Activated T-cell treated with anti-CD3 and anti-CD28 coated beads, Interleukin-2, amount 50 U/mL, for 4 hours (primary cell): ENCODE data around the gene DESI2. TPM values are rescaled to one million over a fixed set of nuclear protein-coding genes. Genes with fewer than 3 reads are reported as not detected.
"Not testable (repeated sequence)": the region's sequence is repeated elsewhere in the genome, so short reads cannot be mapped to it uniquely, and the experiment has no call there.

Experiments used
- ATAC-seq, 2 donors: fragments of 200-7000 bp; cut with Tn5 transposase; one replicate each; pipeline ENCODE4 v1.10.0; 2021
- DNase-seq: peaks from one replicate; pipeline ENCODE4 v3.0.0-alpha.2; 2020
- H3K27me3 Mint-ChIP-seq: one replicate; pipeline ENCODE4 v1.8.0; 2021; ENCODE audit warnings: low read depth, mixed read lengths
- H3K36me3 Mint-ChIP-seq: one replicate; pipeline ENCODE4 v1.8.0; 2022; ENCODE audit warnings: mixed read lengths; ENCODE audit not compliant: insufficient read depth
- H3K4me1 Mint-ChIP-seq: one replicate; pipeline ENCODE4 v1.8.0; 2021; ENCODE audit warnings: low read depth, mixed read lengths
- H3K4me3 Mint-ChIP-seq: one replicate; pipeline ENCODE4 v1.8.0; 2021; ENCODE audit warnings: mild to moderate bottlenecking, moderate library complexity, mixed read lengths
- H3K9me3 Mint-ChIP-seq: one replicate; pipeline ENCODE4 v1.8.0; 2021; ENCODE audit warnings: mixed read lengths
- total RNA-seq, 3 donors: library from RNA; stranded (reverse); gene quantifications; one replicate each; pipeline ENCODE4 v1.2.1, GENCODE V29; 2021

Gene DESI2
- total RNA-seq, 3 donors from 2014 or later, result 34.5 to 35.1 (median 34.9) TPM

DNA sequence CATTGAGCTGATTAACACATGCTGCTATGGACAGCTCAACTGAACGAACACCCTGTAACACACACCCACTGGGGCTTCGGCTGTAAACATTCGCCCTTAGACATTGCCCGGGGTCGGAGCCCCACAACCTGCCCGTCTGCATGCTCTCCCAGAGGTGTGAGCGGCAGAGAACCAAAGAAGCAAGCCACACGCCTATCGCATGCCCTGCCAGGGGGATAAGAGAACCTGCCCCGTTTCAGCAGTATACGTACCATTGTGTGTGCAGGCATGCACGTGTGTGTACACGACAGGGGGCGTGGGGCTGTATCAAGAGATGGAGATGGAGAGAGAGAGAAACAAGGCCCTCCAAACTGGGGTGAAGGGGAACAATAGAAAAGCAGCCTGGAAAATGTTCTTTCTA, 9.9 kb upstream of the DESI2 start:
- Mint-ChIP-seq H3K9me3 (no peaks in the 10 kb centered on the region), H3K4me3 (no peak overlapping the region), H3K4me1 (no peaks in the 10 kb centered on the region), H3K36me3 (no peaks in the 10 kb centered on the region), H3K27me3 (peaks cover 5% of the 10 kb centered on the region)
- ATAC-seq (no peak), DNase-seq (no peak)

- H3K9me3 Mint-ChIP-seq, result no peaks in the 10 kb centered on the region
- DNase-seq (no peak), ATAC-seq (no peak)
- H3K4me1 Mint-ChIP-seq, result no peaks in the 10 kb centered on the region
- H3K27me3 Mint-ChIP-seq, result peaks cover 5% of the 10 kb centered on the region
- no peak overlapping the region for H3K4me3 Mint-ChIP-seq
- H3K36me3 Mint-ChIP-seq, result no peaks in the 10 kb centered on the region
Observed at GRCh38 chr1:244645414-244645813, 7.5 kb upstream of the DESI2 start.

DNA sequence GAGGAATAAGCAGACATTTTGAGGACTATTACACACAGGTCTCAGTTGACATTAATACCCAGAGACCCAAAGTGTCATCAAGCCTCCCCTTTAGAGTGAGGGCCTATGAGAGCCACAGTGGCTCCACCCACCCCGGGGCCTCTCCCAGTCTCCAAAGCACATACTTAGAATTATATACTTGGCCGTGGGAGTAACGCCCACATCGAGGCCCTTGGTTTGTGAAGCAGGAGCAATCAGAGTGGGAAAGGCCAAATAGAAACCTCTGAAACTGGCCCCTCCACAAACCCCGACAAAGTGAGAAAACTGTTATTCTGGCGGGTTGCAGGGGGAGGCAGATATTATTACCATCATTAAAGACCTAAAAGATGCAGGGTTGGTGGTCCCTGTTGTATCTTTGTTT, 7.0 kb upstream of the DESI2 start:
- DNase-seq (no peak), ATAC-seq (no peak)
- Mint-ChIP-seq H3K27me3 (peaks cover 5% of the 10 kb centered on the region), H3K9me3 (no peaks in the 10 kb centered on the region), H3K4me1 (no peaks in the 10 kb centered on the region), H3K36me3 (no peaks in the 10 kb centered on the region), H3K4me3 (no peak overlapping the region)

GRCh38 chr1:244647819-244648218, 5.1 kb upstream of the DESI2 start:
- ATAC-seq (no peak), DNase-seq (no peak)
- no peaks in the 10 kb centered on the region for H3K36me3 Mint-ChIP-seq
- peaks cover 2% of the 10 kb centered on the region for H3K27me3 Mint-ChIP-seq
- H3K9me3 Mint-ChIP-seq, result no peaks in the 10 kb centered on the region
- H3K4me1 Mint-ChIP-seq, result peaks cover 11% of the 10 kb centered on the region
- no peak overlapping the region for H3K4me3 Mint-ChIP-seq

DNA sequence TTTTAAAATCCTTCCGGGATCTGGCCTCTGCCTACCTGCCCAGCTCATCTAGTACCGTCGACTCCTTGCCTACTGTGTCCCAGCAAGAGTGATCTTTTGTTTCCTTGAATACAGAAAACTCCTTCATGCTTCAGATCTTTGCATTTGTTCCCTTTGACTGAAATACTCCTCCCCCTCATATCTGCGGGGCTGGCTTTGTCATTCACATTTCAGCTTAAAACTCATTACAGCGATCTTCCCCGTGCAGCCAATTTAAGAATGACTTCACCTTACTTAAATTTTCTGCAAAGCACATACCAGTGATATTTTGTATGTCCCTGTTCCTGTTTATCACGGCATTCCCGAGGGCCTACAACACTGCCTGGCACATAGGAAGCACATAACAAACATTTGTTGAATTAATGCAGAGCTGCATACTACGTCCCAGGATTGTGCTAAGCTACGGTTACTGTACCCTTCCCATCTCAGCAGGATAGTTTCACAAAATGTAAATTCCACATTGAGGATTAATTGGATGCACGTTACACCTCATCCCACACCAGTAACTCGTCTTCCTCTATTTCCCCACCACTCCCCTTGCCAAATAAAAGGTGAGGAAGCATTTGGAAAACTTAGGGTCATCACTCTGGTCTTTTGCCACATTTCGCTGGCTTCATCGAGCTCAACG, 837 bp upstream of the DESI2 start:
- H3K9me3 Mint-ChIP-seq, result no peaks in the 10 kb centered on the region
- H3K27me3 Mint-ChIP-seq, result no peaks in the 10 kb centered on the region
- ATAC-seq, result no peak
- peaks cover 11% of the 10 kb centered on the region for H3K4me1 Mint-ChIP-seq
- peak overlapping the region; percentile 77 for H3K4me3 Mint-ChIP-seq
- DNase-seq, result no peak
- peaks cover under 1% of the 10 kb centered on the region for H3K36me3 Mint-ChIP-seq

GRCh38 chr1:244653439-244654107, 647 bp downstream of the DESI2 start:
- Mint-ChIP-seq H3K36me3 (peaks cover 14% of the 10 kb centered on the region), H3K27me3 (no peaks in the 10 kb centered on the region), H3K9me3 (no peaks in the 10 kb centered on the region), H3K4me3 (no peak overlapping the region), H3K4me1 (peaks cover 24% of the 10 kb centered on the region)
- no peak for ATAC-seq
- DNase-seq, result no peak

GRCh38 chr1:244654108-244655038, 1.4 kb downstream of the DESI2 start:
- Mint-ChIP-seq H3K4me1 (peaks cover 24% of the 10 kb centered on the region), H3K27me3 (no peaks in the 10 kb centered on the region), H3K36me3 (peaks cover 18% of the 10 kb centered on the region), H3K4me3 (no peak overlapping the region), H3K9me3 (no peaks in the 10 kb centered on the region)
- ATAC-seq, result no peak
- DNase-seq, result no peak

DNA sequence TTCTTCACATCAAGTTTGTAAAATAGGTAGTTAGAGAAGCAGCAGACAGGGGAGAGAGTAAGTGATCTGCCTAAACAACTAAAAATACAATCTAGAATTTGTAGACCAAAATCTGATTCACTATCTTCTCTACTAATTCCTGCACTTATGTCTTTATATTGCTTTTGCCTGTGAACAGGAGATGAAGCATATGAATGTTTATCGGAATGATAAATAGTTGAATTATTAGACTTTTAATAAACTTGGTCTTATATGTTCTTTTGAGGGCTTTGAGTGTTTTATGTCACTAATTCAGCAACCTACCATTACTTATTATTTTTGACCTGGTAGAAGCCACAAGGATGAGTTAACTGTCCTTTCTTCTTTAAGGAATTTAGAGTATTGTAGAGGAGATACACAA, 2.3 kb downstream of the DESI2 start:
- ATAC-seq, result no peak
- no peak for DNase-seq
- H3K4me1 Mint-ChIP-seq, result peaks cover 24% of the 10 kb centered on the region
- no peak overlapping the region for H3K4me3 Mint-ChIP-seq
- H3K9me3 Mint-ChIP-seq, result no peaks in the 10 kb centered on the region
- no peaks in the 10 kb centered on the region for H3K27me3 Mint-ChIP-seq
- peaks cover 23% of the 10 kb centered on the region for H3K36me3 Mint-ChIP-seq

- no peak overlapping the region for H3K4me3 Mint-ChIP-seq
- peaks cover 28% of the 10 kb centered on the region for H3K36me3 Mint-ChIP-seq
- H3K4me1 Mint-ChIP-seq, result peaks cover 16% of the 10 kb centered on the region
- no peak for ATAC-seq
- no peak for DNase-seq
- H3K27me3 Mint-ChIP-seq, result no peaks in the 10 kb centered on the region
- H3K9me3 Mint-ChIP-seq, result no peaks in the 10 kb centered on the region
Observed at GRCh38 chr1:244657421-244657820, 4.5 kb downstream of the DESI2 start.

DNA sequence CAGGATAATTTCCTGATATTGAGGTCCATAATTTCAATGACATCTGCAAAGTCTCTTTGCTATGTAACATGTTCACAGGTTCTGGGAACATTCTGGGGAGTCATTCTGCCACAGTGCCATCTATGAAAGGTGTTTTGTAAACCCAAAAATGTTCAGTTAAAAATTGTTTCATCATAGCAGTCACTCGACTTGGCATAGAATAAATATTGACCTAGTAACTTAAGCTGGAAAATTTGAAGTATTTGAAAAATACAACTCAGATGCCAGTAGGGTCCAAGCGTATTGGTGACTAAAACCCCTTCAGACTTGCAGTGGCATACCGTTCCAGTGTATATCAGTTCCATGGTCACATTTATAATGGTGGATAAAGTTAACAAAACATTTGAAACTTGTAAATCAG, 6.8 kb downstream of the DESI2 start:
- ATAC-seq, result no peak
- no peaks in the 10 kb centered on the region for H3K27me3 Mint-ChIP-seq
- H3K9me3 Mint-ChIP-seq, result no peaks in the 10 kb centered on the region
- peaks cover 21% of the 10 kb centered on the region for H3K4me1 Mint-ChIP-seq
- DNase-seq, result no peak
- peaks cover 30% of the 10 kb centered on the region for H3K36me3 Mint-ChIP-seq
- no peak overlapping the region for H3K4me3 Mint-ChIP-seq

- Mint-ChIP-seq H3K4me1 (peaks cover 21% of the 10 kb centered on the region), H3K27me3 (no peaks in the 10 kb centered on the region), H3K9me3 (no peaks in the 10 kb centered on the region), H3K4me3 (no peak overlapping the region), H3K36me3 (peaks cover 30% of the 10 kb centered on the region)
- DNase-seq, result no peak
- no peak for ATAC-seq
Observed at GRCh38 chr1:244660595-244660994, 7.7 kb downstream of the DESI2 start.

DNA sequence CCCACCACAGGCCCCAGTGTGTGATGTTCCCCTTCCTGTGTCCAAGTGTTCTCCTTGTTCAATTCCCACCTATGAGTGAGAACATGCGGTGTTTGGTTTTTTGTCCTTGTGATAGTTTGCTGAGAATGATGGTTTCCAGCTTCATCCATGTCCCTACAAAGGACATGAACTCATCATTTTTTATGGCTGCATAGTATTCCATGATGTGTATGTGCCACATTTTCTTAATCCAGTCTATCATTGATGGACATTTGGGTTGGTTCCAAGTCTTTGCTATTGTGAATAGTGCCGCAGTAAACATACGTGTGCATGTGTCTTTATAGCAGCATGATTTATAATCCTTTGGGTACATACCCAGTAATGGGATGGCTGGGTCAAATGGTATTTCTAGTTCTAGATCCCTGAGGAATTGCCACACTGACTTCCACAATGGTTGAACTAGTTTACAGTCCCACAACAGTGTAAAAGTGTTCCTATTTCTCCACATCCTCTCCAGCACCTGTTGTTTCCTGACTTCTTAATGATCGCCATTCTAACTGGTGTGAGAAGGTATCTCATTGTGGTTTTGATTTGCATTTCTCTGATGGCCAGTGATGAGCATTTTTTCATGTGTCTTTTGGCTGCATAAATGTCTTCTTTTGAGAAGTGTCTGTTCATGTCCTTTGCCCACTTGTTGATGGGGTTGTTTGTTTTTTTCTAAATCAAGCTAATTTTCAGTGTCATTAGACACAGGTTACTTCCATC, 8.8 kb downstream of the DESI2 start:
- H3K36me3 Mint-ChIP-seq, result peaks cover 30% of the 10 kb centered on the region

GRCh38 chr1:244662599-244662998, 9.7 kb downstream of the DESI2 start:
- no peak for ATAC-seq
- H3K9me3 Mint-ChIP-seq, result no peaks in the 10 kb centered on the region
- H3K4me1 Mint-ChIP-seq, result peaks cover 18% of the 10 kb centered on the region
- H3K36me3 Mint-ChIP-seq, result peaks cover 24% of the 10 kb centered on the region
- DNase-seq, result no peak
- H3K27me3 Mint-ChIP-seq, result no peaks in the 10 kb centered on the region
- no peak overlapping the region for H3K4me3 Mint-ChIP-seq

More for the DNA sequence above, 8.8 kb downstream of the DESI2 start:
- H3K9me3 Mint-ChIP-seq, ATAC-seq, H3K4me3 Mint-ChIP-seq, DNase-seq, H3K27me3 Mint-ChIP-seq: not testable (repeated sequence)
- H3K4me1 Mint-ChIP-seq, result peaks cover 21% of the 10 kb centered on the region

GRCh38 chr1:244664353-244664752, 11.4 kb downstream of the DESI2 start:
- DNase-seq (no peak), ATAC-seq (no peak)
- H3K9me3 Mint-ChIP-seq, result no peaks in the 10 kb centered on the region
- peaks cover 13% of the 10 kb centered on the region for H3K4me1 Mint-ChIP-seq
- H3K36me3 Mint-ChIP-seq, result peaks cover 12% of the 10 kb centered on the region
- no peaks in the 10 kb centered on the region for H3K27me3 Mint-ChIP-seq
- no peak overlapping the region for H3K4me3 Mint-ChIP-seq
